K562 (cell line): ENCODE data around the gene NPIPB6. TPM values are rescaled to one million over a fixed set of nuclear protein-coding genes. Genes with fewer than 3 reads are reported as not detected.
A peak's percentile ranks its signal among the peaks of the same experiment; 100 is the strongest.

Experiments used
- CEBPB ChIP-seq: fragments of 450-650 bp; IDR thresholded peaks from 2 replicates; pipeline ENCODE4 v1.6.1; 2016; ENCODE audit warnings: missing genetic modification characterization, missing compliant biosample characterization
- ELF1 ChIP-seq: fragments of 200-800 bp; sonication (Bioruptor generic); IDR thresholded peaks from 2 replicates; pipeline ENCODE4 v1.6.1; 2016; ENCODE audit warnings: missing genetic modification characterization, missing compliant biosample characterization
- KAT8 ChIP-seq: fragments of 450-650 bp; IDR thresholded peaks from 2 replicates; pipeline ENCODE4 v1.6.1; 2016; ENCODE audit warnings: low read depth, mild to moderate bottlenecking
- MAX ChIP-seq: sonication (generic); formaldehyde crosslinking; IDR thresholded peaks from 2 replicates; pipeline ENCODE4 v1.9.0; 2022; ENCODE audit warnings: mild to moderate bottlenecking, missing genetic modification reagents
- PATZ1 ChIP-seq: fragments of 250-450 bp; sonication (Bioruptor Pico); IDR thresholded peaks from 2 replicates; pipeline ENCODE4 v1.5.0; 2020; ENCODE audit warnings: mild to moderate bottlenecking, borderline replicate concordance
- RB1 ChIP-seq: fragments of 450-650 bp; IDR thresholded peaks from 2 replicates; pipeline ENCODE4 v1.6.1; 2017; ENCODE audit warnings: low read depth, mild to moderate bottlenecking
- REST ChIP-seq, 2 experiments: fragments of 450-650 bp; formaldehyde crosslinking in 1 of 2; IDR thresholded peaks; 2 replicates each; pipeline versions ENCODE4 v1.4.0 to v1.6.1; 2014 to 2020; ENCODE audit warnings: mild to moderate bottlenecking in 2 of 2, borderline replicate concordance in 1 of 2, low read depth in 1 of 2
- SNAPC5 ChIP-seq: fragments of 250-450 bp; sonication (Bioruptor Pico); IDR thresholded peaks from 2 replicates; pipeline ENCODE4 v1.8.0; 2021; ENCODE audit warnings: moderate library complexity, mild to moderate bottlenecking, inconsistent platforms
- YY1 ChIP-seq, 3 experiments: IDR thresholded peaks; 2 replicates each; pipeline ENCODE4 v1.6.1; 2011; ENCODE audit warnings: low read length in 2 of 3, mild to moderate bottlenecking in 2 of 3, moderate library complexity in 2 of 3, borderline replicate concordance in 1 of 3, control low read depth in 1 of 3, low read depth in 1 of 3; ENCODE audit not compliant: insufficient read depth in 3 of 3, insufficient replicate concordance in 2 of 3, control insufficient read depth in 1 of 3, insufficient read length in 1 of 3; ENCODE audit errors: extremely low read depth in 1 of 3
- ZNF23 ChIP-seq: fragments of 250-450 bp; sonication (Bioruptor Pico); IDR thresholded peaks from 2 replicates; pipeline ENCODE4 v1.4.0; 2020; ENCODE audit warnings: mild to moderate bottlenecking
- polyA plus RNA-seq, 8 experiments: library from polyadenylated mRNA; depleted of rRNA in 4 of 8; stranded (reverse) in 5 of 8; unstranded in 3 of 8; fragments of >200 nt; fragmentation: Nextera tagmentation in 2 of 8; fragmentation: Illumina TruSeq in 1 of 8; extraction: Ambion mirVana in 2 of 8; extraction: Trizol in 1 of 8; gene quantifications; 2 replicates each; pipeline versions ENCODE4 v1.2.1 to v1.2.3, GENCODE V29; 2011 to 2014; ENCODE audit warnings: inconsistent platforms in 1 of 8, missing spikeins in 1 of 8
- total RNA-seq, 7 experiments: library from RNA; depleted of rRNA in 6 of 7; stranded (reverse); fragments of >200 nt in 6 of 7; fragmentation: Illumina TruSeq in 2 of 7; extraction: Trizol in 2 of 7; gene quantifications; 2 replicates each; pipeline versions ENCODE4 v1.2.1 to v1.2.3, GENCODE V29; 2011 to 2021; ENCODE audit warnings: low replicate concordance in 1 of 7
- TF ChIP-seq, protein P1 (sequence below): fragments of 200-800 bp; sonication (Bioruptor generic); IDR thresholded peaks from 2 replicates; pipeline ENCODE4 v1.6.1; 2017; ENCODE audit warnings: missing genetic modification characterization, missing compliant biosample characterization

Gene NPIPB6
- total and polyA plus RNA-seq, 9 of the 15 experiments (the other 6 are each of a cell fraction or from before 2014, with no cell fraction given): 0.03 to 0.91 (median 0.40) TPM; not detected in 1

DNA sequence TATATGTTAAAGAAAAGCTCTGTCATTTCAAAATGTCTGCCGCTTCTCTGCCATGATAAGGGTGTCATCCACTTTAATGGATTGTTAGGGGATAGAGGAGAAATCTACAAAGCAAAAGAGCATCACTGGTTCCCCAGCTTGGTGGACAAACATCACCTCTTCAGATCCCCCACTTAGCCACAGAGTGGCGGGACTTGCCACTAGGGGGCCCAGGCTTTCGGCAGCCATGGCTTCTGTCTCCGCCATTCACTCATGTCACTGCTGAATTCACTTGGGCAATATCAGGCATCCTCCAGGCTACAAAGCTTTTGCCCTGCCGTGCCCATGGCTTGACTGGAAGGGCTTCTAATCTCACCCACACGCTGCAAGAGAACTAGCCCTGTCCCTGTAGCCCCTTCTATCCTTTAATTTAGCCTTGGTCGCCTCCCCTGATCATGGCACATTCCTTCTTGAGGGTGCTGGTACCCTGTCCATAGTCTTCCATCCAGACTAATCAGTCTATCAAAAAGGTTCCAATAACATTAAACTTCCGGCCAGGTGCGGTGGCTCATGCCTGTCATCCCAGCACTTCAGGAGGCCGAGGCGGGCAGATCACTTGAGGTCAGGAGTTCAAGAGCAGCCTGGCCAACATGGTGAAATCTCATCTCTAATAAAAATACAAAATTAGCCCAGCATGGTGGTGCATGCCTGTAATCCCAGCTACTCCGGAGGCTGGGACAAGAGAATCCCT, 36.3 kb downstream of the NPIPB6 start (continued):
- peak; percentile 39; the same call in 1 of the 2 replicates for TF ChIP-seq REST (IDR thresholded peaks at IDR 0.05; ENCODE audit: borderline replicate concordance)
- TF ChIP-seq REST (CRISPR knock-in tag; IDR thresholded peaks at IDR 0.05; ENCODE audit: low read depth): no peak
- TF ChIP-seq CEBPB (tag): 0 out of 2 replicates have a peak, but pooled peaks have one; percentile 27
- no peak for TF ChIP-seq ZNF23 (CRISPR knock-in tag)
- TF ChIP-seq RB1: 0 out of 2 replicates have a peak, but pooled peaks have one; percentile 10
- TF ChIP-seq ELF1 (tag): no peak
- TF ChIP-seq, protein P1, sequence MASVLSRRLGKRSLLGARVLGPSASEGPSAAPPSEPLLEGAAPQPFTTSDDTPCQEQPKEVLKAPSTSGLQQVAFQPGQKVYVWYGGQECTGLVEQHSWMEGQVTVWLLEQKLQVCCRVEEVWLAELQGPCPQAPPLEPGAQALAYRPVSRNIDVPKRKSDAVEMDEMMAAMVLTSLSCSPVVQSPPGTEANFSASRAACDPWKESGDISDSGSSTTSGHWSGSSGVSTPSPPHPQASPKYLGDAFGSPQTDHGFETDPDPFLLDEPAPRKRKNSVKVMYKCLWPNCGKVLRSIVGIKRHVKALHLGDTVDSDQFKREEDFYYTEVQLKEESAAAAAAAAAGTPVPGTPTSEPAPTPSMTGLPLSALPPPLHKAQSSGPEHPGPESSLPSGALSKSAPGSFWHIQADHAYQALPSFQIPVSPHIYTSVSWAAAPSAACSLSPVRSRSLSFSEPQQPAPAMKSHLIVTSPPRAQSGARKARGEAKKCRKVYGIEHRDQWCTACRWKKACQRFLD (CRISPR knock-in tag): no peak
- no peak for TF ChIP-seq PATZ1
- TF ChIP-seq SNAPC5 (CRISPR knock-in tag): no peak
- peak; percentile 44 to 90 (median 80) for TF ChIP-seq YY1 (IDR thresholded peaks at IDR 0.05; ENCODE audit: borderline replicate concordance in 1 of 3, control insufficient read depth in 1 of 3, extremely low read depth in 1 of 3, insufficient read depth in 3 of 3, insufficient read length in 1 of 3, insufficient replicate concordance in 2 of 3, low read depth in 1 of 3, low read length in 2 of 3)
- TF ChIP-seq MAX (CRISPR knock-in tag): no peak
- no peak for TF ChIP-seq KAT8
